ENCODE measurements around the gene TBC1D32.
"Not testable (repeated sequence)": the region's sequence is repeated elsewhere in the genome, so short reads cannot be mapped to it uniquely, and the experiment has no call there.

TBC1D32 gene, protein sequence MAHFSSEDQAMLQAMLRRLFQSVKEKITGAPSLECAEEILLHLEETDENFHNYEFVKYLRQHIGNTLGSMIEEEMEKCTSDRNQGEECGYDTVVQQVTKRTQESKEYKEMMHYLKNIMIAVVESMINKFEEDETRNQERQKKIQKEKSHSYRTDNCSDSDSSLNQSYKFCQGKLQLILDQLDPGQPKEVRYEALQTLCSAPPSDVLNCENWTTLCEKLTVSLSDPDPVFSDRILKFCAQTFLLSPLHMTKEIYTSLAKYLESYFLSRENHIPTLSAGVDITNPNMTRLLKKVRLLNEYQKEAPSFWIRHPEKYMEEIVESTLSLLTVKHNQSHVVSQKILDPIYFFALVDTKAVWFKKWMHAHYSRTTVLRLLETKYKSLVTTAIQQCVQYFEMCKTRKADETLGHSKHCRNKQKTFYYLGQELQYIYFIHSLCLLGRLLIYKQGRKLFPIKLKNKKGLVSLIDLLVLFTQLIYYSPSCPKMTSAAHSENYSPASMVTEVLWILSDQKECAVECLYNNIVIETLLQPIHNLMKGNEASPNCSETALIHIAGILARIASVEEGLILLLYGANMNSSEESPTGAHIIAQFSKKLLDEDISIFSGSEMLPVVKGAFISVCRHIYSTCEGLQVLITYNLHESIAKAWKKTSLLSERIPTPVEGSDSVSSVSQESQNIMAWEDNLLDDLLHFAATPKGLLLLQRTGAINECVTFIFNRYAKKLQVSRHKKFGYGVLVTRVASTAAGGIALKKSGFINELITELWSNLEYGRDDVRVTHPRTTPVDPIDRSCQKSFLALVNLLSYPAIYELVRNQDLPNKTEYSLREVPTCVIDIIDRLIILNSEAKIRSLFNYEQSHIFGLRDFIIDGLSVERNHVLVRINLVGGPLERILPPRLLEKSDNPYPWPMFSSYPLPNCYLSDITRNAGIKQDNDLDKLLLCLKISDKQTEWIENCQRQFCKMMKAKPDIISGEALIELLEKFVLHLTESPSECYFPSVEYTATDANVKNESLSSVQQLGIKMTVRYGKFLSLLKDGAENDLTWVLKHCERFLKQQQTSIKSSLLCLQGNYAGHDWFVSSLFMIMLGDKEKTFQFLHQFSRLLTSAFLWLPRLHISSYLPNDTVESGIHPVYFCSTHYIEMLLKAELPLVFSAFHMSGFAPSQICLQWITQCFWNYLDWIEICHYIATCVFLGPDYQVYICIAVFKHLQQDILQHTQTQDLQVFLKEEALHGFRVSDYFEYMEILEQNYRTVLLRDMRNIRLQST

GRCh38 chr6:121334299-121335086, at the start of gene TBC1D32:
TSS of gene TBC1D32 (minus strand) at chr6:121334480. CDS start at chr6:121334430, 50 bp downstream.
- Mint-ChIP-seq H3K4me3 (peak within 1 kb of the TSS; percentile 88), H3K4me1 (ENCODE audit: low read depth) (peaks cover 41% of the 10 kb centered on the region), H3K9me3 (no peaks in the 10 kb centered on the region), H3K36me3 (ENCODE audit: low read depth) (peaks cover 5% of the 10 kb centered on the region), H3K27me3 (no peaks in the 10 kb centered on the region), H3K27ac (peak within 1 kb of the TSS; percentile 98)
- peak; percentile 92 for DNase-seq

GRCh38 chr6:121383478-121383877, 49.2 kb upstream of the TBC1D32 start:
- Mint-ChIP-seq H3K27ac (no peak overlapping the region), H3K9me3 (no peaks in the 10 kb centered on the region), H3K4me3 (no peak overlapping the region), H3K4me1 (ENCODE audit: low read depth) (no peaks in the 10 kb centered on the region), H3K36me3 (ENCODE audit: low read depth) (no peaks in the 10 kb centered on the region), H3K27me3 (peaks cover 8% of the 10 kb centered on the region)
- no peak for DNase-seq

- no peaks in the 10 kb centered on the region for H3K36me3 Mint-ChIP-seq (ENCODE audit: low read depth)
- H3K27me3 Mint-ChIP-seq = peaks cover 8% of the 10 kb centered on the region
- no peak overlapping the region for H3K4me3 Mint-ChIP-seq
- DNase-seq = no peak
- no peaks in the 10 kb centered on the region for H3K9me3 Mint-ChIP-seq
- no peak overlapping the region for H3K27ac Mint-ChIP-seq
- no peaks in the 10 kb centered on the region for H3K4me1 Mint-ChIP-seq (ENCODE audit: low read depth)
These were observed 48.3 kb upstream of the TBC1D32 start for GRCh38 chr6:121382467-121383121.

DNA sequence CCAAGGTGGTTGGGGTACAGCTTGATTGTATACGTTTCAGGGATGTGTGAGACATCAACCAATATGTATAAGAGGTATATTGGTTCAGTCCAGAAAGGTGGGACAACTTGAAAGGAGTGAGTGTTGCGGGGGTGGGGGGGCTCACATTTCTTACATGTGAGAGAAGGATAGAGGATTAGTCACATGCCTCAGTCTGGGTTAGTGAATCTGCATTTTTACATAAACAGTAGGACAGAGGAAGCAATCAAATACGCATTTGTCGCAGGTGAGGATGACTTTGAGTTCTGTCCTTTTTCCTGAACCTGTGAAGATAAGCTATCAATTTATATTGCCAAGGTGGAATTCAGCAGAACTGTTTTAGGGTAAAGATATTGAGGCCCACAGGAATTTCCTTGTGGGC, 42.1 kb upstream of the TBC1D32 start:
- Mint-ChIP-seq H3K36me3 (ENCODE audit: low read depth) (no peaks in the 10 kb centered on the region), H3K4me3 (no peak overlapping the region), H3K9me3 (peaks cover 6% of the 10 kb centered on the region), H3K27me3 (peaks cover 3% of the 10 kb centered on the region), H3K4me1 (ENCODE audit: low read depth) (no peaks in the 10 kb centered on the region), H3K27ac (no peak overlapping the region)
- no peak for DNase-seq

DNA sequence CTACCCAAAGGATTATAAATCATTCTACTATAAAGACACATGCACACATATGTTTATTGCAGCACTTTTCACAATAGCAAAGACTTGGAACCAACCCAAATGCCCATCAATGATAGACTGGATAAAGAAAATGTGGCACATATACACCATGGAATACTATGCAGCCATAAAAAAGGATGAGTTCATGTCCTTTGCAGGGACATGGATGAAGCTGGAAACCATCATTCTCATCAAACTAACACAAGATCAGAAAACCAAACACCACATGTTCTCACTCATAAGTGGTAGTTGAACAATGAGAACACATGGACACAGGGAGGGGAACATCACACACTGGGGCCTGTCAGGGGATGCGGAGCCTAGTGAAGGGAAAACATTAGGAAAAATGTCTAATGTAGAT, 39.9 kb upstream of the TBC1D32 start:
- not testable (repeated sequence) for H3K36me3 Mint-ChIP-seq (ENCODE audit: low read depth)

GRCh38 chr6:121365536-121366521, 31.5 kb upstream of the TBC1D32 start:
- Mint-ChIP-seq H3K36me3 (ENCODE audit: low read depth) (no peaks in the 10 kb centered on the region), H3K4me3 (no peak overlapping the region), H3K9me3 (no peaks in the 10 kb centered on the region), H3K4me1 (ENCODE audit: low read depth) (no peaks in the 10 kb centered on the region), H3K27me3 (peaks cover 20% of the 10 kb centered on the region), H3K27ac (no peak overlapping the region)
- no peak for DNase-seq

More for the DNA sequence above, 39.9 kb upstream of the TBC1D32 start:
- not testable (repeated sequence) for H3K9me3 Mint-ChIP-seq; H3K27me3 Mint-ChIP-seq; H3K27ac Mint-ChIP-seq; DNase-seq; H3K4me1 Mint-ChIP-seq (ENCODE audit: low read depth); H3K4me3 Mint-ChIP-seq

DNA sequence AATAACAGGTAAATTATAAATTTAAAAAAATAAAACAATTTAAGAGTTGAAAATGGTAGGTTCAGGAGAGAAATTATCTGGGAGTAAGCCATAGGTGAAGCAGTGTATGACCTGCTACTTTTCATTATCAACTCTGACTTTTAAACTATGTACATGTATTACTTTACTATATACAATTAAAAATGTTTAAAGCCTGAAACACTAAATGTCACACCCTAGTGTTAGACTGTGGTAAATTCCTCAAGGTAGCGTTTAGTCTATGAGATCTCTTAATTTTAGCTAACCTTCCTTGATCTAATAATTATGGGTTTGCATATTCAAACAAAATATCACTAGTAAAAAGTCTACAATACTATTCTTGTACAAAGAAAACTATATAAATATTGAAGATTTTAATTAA, 22.3 kb upstream of the TBC1D32 start:
- no peak overlapping the region for H3K4me3 Mint-ChIP-seq
- H3K9me3 Mint-ChIP-seq = no peaks in the 10 kb centered on the region
- H3K27ac Mint-ChIP-seq = no peak overlapping the region
- no peaks in the 10 kb centered on the region for H3K36me3 Mint-ChIP-seq (ENCODE audit: low read depth)
- no peak for DNase-seq
- H3K27me3 Mint-ChIP-seq = peaks cover 34% of the 10 kb centered on the region
- no peaks in the 10 kb centered on the region for H3K4me1 Mint-ChIP-seq (ENCODE audit: low read depth)

GRCh38 chr6:121354764-121355163, 20.5 kb upstream of the TBC1D32 start:
- H3K27me3 Mint-ChIP-seq = peaks cover 32% of the 10 kb centered on the region
- DNase-seq = no peak
- H3K36me3 Mint-ChIP-seq (ENCODE audit: low read depth) = no peaks in the 10 kb centered on the region
- no peaks in the 10 kb centered on the region for H3K4me1 Mint-ChIP-seq (ENCODE audit: low read depth)
- no peak overlapping the region for H3K27ac Mint-ChIP-seq
- H3K4me3 Mint-ChIP-seq = no peak overlapping the region
- no peaks in the 10 kb centered on the region for H3K9me3 Mint-ChIP-seq

DNA sequence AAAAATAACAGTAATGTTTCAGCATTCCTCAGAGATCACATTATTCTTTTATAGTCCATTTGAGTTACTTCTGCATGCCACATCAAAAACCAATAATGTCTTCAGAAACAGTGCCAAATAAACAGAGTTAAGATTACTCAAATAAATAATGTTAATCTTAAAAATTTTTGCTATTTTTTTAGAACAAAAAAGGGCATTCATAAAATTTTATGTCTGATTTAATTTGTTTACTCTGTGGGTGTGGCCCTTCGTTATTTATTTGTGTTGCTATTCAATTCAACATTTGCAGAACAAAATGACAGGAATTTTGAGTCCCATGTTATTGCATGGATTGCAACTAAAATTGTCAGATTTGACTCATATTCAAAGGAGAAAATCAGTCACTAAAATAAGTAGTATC, 18.7 kb upstream of the TBC1D32 start:
- H3K27ac Mint-ChIP-seq = no peak overlapping the region
- H3K27me3 Mint-ChIP-seq = peaks cover 30% of the 10 kb centered on the region
- no peak for DNase-seq
- H3K4me1 Mint-ChIP-seq (ENCODE audit: low read depth) = no peaks in the 10 kb centered on the region
- no peak overlapping the region for H3K4me3 Mint-ChIP-seq
- H3K9me3 Mint-ChIP-seq = no peaks in the 10 kb centered on the region
- H3K36me3 Mint-ChIP-seq (ENCODE audit: low read depth) = no peaks in the 10 kb centered on the region

DNA sequence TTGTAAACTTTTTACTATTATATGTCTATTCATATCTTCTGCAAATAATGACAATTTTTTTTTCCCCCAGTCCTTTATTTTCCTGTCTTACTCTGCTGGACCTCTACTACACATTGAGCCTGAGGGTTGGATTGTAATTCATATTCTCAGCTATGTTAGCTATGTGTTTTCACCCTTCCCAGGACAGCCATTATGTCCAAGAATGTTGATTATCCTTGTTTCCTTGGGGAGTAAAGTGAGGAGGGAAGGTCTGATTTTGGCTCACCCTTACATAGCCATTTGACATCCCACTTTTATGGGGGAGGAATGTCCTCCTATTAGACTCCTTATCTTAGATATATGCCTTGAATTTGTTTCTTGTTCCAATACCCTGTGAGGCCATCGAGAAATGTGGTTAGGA, 17.6 kb upstream of the TBC1D32 start:
- Mint-ChIP-seq H3K36me3 (ENCODE audit: low read depth) (no peaks in the 10 kb centered on the region), H3K9me3 (no peaks in the 10 kb centered on the region), H3K27me3 (peaks cover 30% of the 10 kb centered on the region), H3K4me1 (ENCODE audit: low read depth) (no peaks in the 10 kb centered on the region), H3K27ac (no peak overlapping the region), H3K4me3 (no peak overlapping the region)
- DNase-seq = no peak

GRCh38 chr6:121349596-121349995, 15.3 kb upstream of the TBC1D32 start:
- Mint-ChIP-seq H3K27ac (no peak overlapping the region), H3K4me3 (no peak overlapping the region), H3K9me3 (no peaks in the 10 kb centered on the region), H3K27me3 (peaks cover 33% of the 10 kb centered on the region), H3K4me1 (ENCODE audit: low read depth) (no peaks in the 10 kb centered on the region), H3K36me3 (ENCODE audit: low read depth) (no peaks in the 10 kb centered on the region)
- no peak for DNase-seq

- Mint-ChIP-seq H3K4me1 (ENCODE audit: low read depth) (no peaks in the 10 kb centered on the region), H3K9me3 (no peaks in the 10 kb centered on the region), H3K27ac (no peak overlapping the region), H3K36me3 (ENCODE audit: low read depth) (no peaks in the 10 kb centered on the region), H3K4me3 (no peak overlapping the region), H3K27me3 (peaks cover 25% of the 10 kb centered on the region)
- DNase-seq = no peak
These were observed 13.2 kb upstream of the TBC1D32 start for GRCh38 chr6:121347484-121347883.
